Measurements from ENCODE around the gene PNMA8B. TPM values are rescaled to one million over a fixed set of nuclear protein-coding genes. Genes with fewer than 3 reads are reported as not detected.
A peak's percentile ranks its signal among the peaks of the same experiment; 100 is the strongest.

The PNMA8B gene
- total RNA-seq, 4 donors from 2014 or later, result 1.5 to 3.3 (median 1.6) TPM

DNA sequence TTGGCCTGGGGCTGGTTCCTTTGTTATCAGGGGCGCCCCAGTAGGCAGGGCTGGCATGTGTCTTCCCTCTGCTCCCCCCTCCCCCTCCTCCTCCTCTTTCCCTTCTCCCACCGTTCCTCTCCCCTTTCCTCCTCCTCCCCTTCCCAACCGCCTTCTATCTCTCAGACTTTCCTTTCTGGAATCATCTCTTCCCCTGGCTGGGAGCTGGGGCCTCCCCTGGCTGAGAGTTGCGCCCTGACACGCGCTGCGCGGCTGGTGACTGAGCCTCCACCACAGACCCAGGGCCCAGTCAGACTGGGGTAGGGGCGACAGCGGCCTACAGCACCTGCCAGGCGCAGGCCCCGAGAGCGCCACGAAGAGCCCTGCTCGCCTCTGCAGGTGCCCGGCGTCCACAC lies 2.8 kb downstream of the PNMA8B start:
- intact Hi-C loops (cut with DNase I), result no loop called here
- no peak for DNase-seq (ENCODE audit: extremely low spot score)
- Histone ChIP-seq H3K36me3 (no peaks in the 10 kb centered on the region), H3K27ac (replicated peaks in 1 of 4) (peak overlapping the region; percentile 35 to 71 (median 59)), H3K4me3 (peak overlapping the region; percentile 50 to 58 (median 56)), H3K9me3 (no peaks in the 10 kb centered on the region), H3K4me1 (peaks cover 23 to 64% (median 54%) of the 10 kb centered on the region in 4 donors), H3K27me3 (peaks cover 0 to 75% (median 31%) of the 10 kb centered on the region in 4 donors)
- no peak for TF ChIP-seq EP300 (IDR thresholded peaks at IDR 0.05)
- 42% methylated on average over 8 of the region's 17 CpGs for WGBS

GRCh38 chr19:46491975-46492682 lies 3.5 kb downstream of the PNMA8B start:
- Histone ChIP-seq H3K4me3 (no peak overlapping the region), H3K27ac (replicated peaks in 1 of 4) (no peak overlapping the region), H3K9me3 (no peaks in the 10 kb centered on the region), H3K4me1 (peaks cover 30 to 71% (median 62%) of the 10 kb centered on the region in 4 donors), H3K36me3 (no peaks in the 10 kb centered on the region), H3K27me3 (peaks cover 0 to 82% (median 31%) of the 10 kb centered on the region in 4 donors)
- 82% methylated on average over 9 of the region's 18 CpGs for WGBS
- no peak for TF ChIP-seq POLR2AphosphoS5 (IDR thresholded peaks at IDR 0.05)
- TF ChIP-seq POLR2A (IDR thresholded peaks at IDR 0.05; ENCODE audit: low read depth), result no peak
- no peak for TF ChIP-seq EP300 (IDR thresholded peaks at IDR 0.05)
- TF ChIP-seq CTCF (IDR thresholded peaks at IDR 0.05), result no peak
- intact Hi-C loops (cut with DNase I), result no loop called here
- DNase-seq (ENCODE audit: extremely low spot score), result no peak

DNA sequence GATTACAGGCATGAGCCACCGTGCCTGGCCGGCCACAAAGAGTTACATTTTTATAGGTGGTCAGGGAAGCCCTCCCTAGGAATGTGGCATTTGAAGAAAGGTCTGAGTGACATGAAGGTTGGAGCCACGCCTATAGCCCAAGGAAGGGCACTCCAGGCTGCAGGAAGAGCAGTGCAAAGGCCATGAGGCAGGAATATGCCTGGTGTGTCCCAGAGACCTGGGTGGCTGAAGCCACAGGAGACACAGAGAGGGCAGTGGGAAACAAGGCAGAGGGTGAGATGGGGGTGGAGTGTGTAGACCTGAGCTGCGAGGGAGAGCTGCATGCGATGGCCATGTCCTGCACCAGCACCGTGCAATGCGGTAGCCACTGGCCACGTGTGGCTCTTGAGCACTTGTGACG lies 4.9 kb downstream of the PNMA8B start:
- H3K9me3 ChIP-seq, result no peaks in the 10 kb centered on the region
- H3K4me1 ChIP-seq, result peaks cover 31 to 72% (median 61%) of the 10 kb centered on the region in 4 donors
- no peaks in the 10 kb centered on the region for H3K36me3 ChIP-seq
- intact Hi-C loops (cut with DNase I), result no loop called here
- peaks cover 0 to 90% (median 31%) of the 10 kb centered on the region in 4 donors for H3K27me3 ChIP-seq
- no peak overlapping the region for H3K27ac ChIP-seq (replicated peaks in 1 of 4)
- no peak overlapping the region for H3K4me3 ChIP-seq
- WGBS, result 95% methylated on average over 8 of the region's 9 CpGs
- no peak for TF ChIP-seq CTCF (IDR thresholded peaks at IDR 0.05)
- TF ChIP-seq POLR2A (IDR thresholded peaks at IDR 0.05; ENCODE audit: low read depth), result no peak
- TF ChIP-seq EP300 (IDR thresholded peaks at IDR 0.05), result no peak
- DNase-seq (ENCODE audit: extremely low spot score), result no peak

GRCh38 chr19:46489445-46490272 lies 6.0 kb downstream of the PNMA8B start:
- Histone ChIP-seq H3K9me3 (no peaks in the 10 kb centered on the region), H3K36me3 (no peaks in the 10 kb centered on the region), H3K4me1 (peaks cover 31 to 61% (median 50%) of the 10 kb centered on the region in 4 donors), H3K27ac (replicated peaks in 1 of 4) (no peak overlapping the region), H3K4me3 (peak overlapping the region; percentile 1 to 24 (median 21)), H3K27me3 (peaks cover 0 to 82% (median 28%) of the 10 kb centered on the region in 4 donors)
- no peak for DNase-seq (ENCODE audit: extremely low spot score)
- TF ChIP-seq POLR2A (IDR thresholded peaks at IDR 0.05; ENCODE audit: low read depth) (no peak), POLR2AphosphoS5 (IDR thresholded peaks at IDR 0.05) (peak in 1 of 2 donors; percentile 10), EP300 (IDR thresholded peaks at IDR 0.05) (no peak), CTCF (IDR thresholded peaks at IDR 0.05) (peak in 2 of 3 experiments; percentile 25 to 37)
- 15% methylated on average over 37 of the region's 52 CpGs for WGBS
- intact Hi-C loops (cut with DNase I), result loop anchor here (2.0 to 5.0 kb wide), 2 partner anchors 87 to 207 kb away; no protein-coding TSS in a partner anchor

DNA sequence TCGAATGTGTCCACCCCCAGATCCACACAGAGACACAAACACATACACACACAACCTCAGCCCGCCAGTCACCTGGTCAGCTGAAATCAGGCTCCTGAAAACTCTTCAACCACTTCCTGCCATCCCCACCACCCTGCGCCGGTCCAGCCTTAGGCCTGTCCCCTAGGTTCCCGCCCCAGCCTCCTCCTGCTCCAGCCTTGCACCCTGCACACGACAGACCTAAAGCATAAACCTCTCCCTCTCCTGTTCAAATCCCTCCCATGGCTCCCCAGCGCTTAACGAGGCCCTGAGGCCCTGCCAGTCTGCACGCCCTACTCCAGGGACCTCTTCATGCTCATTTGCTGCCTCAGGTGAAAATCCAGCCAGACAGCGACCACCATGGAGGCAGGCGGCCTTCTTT lies 7.1 kb downstream of the PNMA8B start:
- intact Hi-C loops (cut with DNase I), result loop anchor here (2.0 to 5.0 kb wide), 2 partner anchors 86 to 206 kb away; no protein-coding TSS in a partner anchor

More for the DNA sequence above, 7.1 kb downstream of the PNMA8B start:
- no peak for DNase-seq (ENCODE audit: extremely low spot score)
- Histone ChIP-seq H3K36me3 (no peaks in the 10 kb centered on the region), H3K4me3 (no peak overlapping the region), H3K27ac (replicated peaks in 1 of 4) (no peak overlapping the region), H3K4me1 (peaks cover 30 to 51% (median 42%) of the 10 kb centered on the region in 4 donors), H3K9me3 (no peaks in the 10 kb centered on the region), H3K27me3 (peaks cover 0 to 71% (median 25%) of the 10 kb centered on the region in 4 donors)
- TF ChIP-seq POLR2A (IDR thresholded peaks at IDR 0.05; ENCODE audit: low read depth), result no peak
- no peak for TF ChIP-seq CTCF (IDR thresholded peaks at IDR 0.05)
- no peak for TF ChIP-seq POLR2AphosphoS5 (IDR thresholded peaks at IDR 0.05)
- TF ChIP-seq EP300 (IDR thresholded peaks at IDR 0.05), result no peak
- WGBS, result 67% methylated on average over 11 of the region's 11 CpGs

Measured in esophagus muscularis mucosa (tissue), 4 donors.